ENCODE measurements around the gene ATAD3C.
"Not testable (repeated sequence)": the region's sequence is repeated elsewhere in the genome, so short reads cannot be mapped to it uniquely, and the experiment has no call there.

ATAD3C gene

DNA sequence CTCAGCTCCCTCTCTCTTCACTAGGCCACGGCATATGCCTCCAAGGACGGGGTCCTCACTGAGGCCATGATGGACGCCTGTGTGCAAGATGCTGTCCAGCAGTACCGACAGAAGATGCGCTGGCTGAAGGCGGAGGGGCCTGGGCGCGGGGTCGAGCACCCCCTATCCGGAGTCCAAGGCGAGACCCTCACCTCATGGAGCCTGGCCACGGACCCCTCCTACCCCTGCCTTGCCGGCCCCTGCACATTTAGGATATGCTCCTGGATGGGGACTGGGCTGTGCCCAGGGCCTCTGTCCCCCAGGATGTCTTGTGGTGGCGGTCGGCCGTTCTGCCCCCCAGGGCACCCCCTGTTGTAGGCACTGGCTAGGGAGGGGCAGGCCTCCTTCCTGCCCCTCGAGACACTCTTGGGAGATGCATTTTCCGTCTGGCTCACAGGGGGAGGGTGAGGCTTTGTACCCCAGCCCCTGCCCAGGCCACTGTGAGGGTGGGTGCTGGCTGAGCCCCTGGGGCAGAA is 46.0 kb downstream of the ATAD3C start:
- not testable (repeated sequence) for H3K4me1 Mint-ChIP-seq; H3K4me3 Mint-ChIP-seq; H3K9me3 Mint-ChIP-seq; H3K27ac Mint-ChIP-seq; ATAC-seq (ENCODE audit: low read depth); H3K27me3 Mint-ChIP-seq; DNase-seq (ENCODE audit: low spot score in 2 of 2)
- peaks cover 16% of the 10 kb centered on the region for H3K36me3 Mint-ChIP-seq

DNA sequence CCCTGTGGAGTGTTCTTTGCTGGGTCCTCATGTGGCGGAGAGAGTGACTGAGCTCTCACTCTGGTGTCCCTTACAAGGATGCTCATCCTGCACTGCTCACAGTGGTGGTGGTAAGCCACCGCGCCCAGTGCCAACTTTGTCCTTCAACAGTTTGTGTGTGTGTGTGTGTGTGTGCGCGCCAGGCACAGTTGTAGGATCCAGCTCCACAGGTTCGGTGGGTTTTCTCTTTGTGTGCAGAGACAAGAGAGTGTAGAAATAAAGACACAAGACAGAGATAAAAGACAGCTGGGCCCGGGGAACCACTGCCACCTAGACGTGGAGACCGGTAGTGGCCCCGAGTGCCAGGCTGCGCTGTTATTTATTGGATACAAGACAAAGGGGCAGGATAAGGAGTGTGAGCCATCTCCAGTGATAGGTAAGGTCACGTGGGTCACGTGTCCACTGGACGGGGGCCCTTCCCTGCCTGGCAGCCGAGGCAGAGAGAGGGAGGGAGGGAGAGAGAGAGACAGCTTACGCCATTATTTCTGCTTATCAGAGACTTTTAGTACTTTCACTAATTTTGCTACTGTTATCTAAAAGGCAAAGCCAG is 55.4 kb downstream of the ATAD3C start:
- H3K27me3 Mint-ChIP-seq, H3K9me3 Mint-ChIP-seq, H3K36me3 Mint-ChIP-seq, H3K4me1 Mint-ChIP-seq: not testable (repeated sequence)
- ATAC-seq (ENCODE audit: low read depth) (peak; percentile 54), DNase-seq (ENCODE audit: low spot score in 2 of 2) (peak; percentile 68 to 75)
- H3K4me3 Mint-ChIP-seq = peak overlapping the region; percentile 88
- peak overlapping the region; percentile 98 for H3K27ac Mint-ChIP-seq

DNA sequence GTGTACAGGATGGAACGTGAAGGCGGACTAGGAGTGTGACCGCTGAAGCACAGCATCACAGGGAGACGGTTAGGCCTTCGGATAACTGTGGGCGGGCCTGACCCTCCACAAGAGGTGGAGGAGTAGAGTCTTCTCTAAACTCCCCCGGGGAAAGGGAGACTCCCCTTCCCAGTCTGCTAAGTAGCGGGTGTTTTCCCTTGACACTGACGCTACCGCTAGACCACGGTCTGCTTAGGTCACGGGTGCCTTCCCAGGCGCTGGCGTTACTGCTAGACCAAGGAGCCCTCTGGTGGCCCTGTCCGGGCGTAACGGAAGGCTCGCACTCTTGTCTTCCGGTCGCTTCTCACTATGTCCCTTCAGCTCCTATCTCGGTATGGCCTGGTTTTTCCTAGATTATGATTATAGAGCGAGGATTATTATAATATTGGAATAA is 55.9 kb downstream of the ATAD3C start:
- not testable (repeated sequence) for H3K27me3 Mint-ChIP-seq, H3K4me1 Mint-ChIP-seq, H3K36me3 Mint-ChIP-seq, H3K9me3 Mint-ChIP-seq
- peak; percentile 81 for ATAC-seq (ENCODE audit: low read depth)
- H3K4me3 Mint-ChIP-seq = peak overlapping the region; percentile 88
- peak overlapping the region; percentile 98 for H3K27ac Mint-ChIP-seq
- peak in 1 of 2 donors; percentile 42 for DNase-seq (ENCODE audit: low spot score in 2 of 2)

DNA sequence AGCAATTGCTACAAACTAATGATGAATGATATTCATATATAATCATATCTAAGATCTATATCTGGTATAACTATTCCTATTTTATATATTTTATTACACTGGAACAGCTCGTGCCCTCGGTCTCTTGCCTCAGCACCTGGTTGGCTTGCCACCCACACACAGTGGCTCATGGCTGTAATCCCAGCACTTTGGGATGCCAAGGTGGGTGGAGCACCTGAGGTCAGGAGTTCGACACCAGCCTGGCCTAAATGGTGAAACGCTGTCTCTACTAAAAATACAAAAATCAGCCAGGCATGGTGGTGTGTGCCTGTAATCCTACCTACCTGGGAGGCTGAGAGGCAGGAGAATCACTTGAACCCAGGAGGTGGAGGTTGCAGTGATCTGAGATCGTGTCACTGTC is 56.3 kb downstream of the ATAD3C start:
- H3K9me3 Mint-ChIP-seq; H3K36me3 Mint-ChIP-seq; ATAC-seq (ENCODE audit: low read depth); H3K27me3 Mint-ChIP-seq; H3K4me1 Mint-ChIP-seq; DNase-seq (ENCODE audit: low spot score in 2 of 2): not testable (repeated sequence)
- H3K27ac Mint-ChIP-seq = peak overlapping the region; percentile 98
- peak overlapping the region; percentile 88 for H3K4me3 Mint-ChIP-seq

DNA sequence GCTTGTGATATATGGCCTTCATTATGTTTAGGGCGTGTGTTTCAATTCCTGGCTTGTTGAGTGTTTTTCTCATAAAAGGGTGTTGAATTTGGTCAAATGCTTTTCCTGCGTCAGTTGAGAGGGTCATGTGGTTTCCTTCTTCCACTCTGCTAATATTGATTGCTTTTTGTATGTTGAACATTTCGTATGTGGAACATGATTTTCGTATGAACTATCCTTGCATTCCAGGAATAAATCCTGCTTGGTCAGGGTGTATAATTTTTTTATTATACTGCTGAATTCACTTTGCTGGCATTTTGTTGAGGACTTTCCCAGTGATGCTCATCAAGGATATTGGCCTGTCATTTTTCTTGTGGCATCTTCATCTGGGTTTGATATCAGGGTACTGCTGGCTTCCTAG is 57.8 kb downstream of the ATAD3C start:
- DNase-seq (ENCODE audit: low spot score in 2 of 2) = no peak
- no peaks in the 10 kb centered on the region for H3K27me3 Mint-ChIP-seq

DNA sequence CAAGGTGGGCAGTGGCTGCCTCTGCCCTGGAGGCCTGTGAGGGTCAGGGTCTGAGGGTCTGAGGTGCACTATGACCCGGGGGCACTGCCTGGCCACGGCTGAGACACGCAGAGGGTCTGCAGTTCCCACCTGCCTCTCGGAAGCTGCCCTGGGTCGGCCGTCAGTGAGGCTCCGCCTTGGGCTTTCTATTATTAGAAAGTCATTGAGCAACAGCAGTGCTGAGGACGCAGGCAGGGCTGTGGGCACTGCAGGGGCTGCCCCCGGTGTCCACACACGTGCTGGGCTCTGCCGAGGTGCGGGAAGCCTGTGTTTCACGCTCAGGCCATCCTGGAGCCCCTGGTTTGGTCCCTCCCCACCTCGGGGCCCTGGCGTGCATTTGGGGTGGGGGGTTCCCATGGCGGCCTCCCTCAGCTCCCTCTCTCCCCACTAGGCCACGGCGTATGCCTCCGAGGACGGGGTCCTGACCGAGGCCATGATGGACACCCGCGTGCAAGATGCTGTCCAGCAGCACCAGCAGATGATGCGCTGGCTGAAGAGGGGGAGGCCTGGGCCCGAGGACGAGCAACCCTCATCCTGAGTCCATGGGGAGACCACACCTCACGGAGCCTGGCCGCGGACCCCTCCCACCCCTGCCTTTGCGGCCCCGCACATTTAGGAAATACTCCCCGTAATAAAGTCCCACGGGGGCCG is 59.4 kb downstream of the ATAD3C start:
- not testable (repeated sequence) for H3K9me3 Mint-ChIP-seq; H3K27ac Mint-ChIP-seq; ATAC-seq (ENCODE audit: low read depth); DNase-seq (ENCODE audit: low spot score in 2 of 2); H3K27me3 Mint-ChIP-seq; H3K4me3 Mint-ChIP-seq; H3K36me3 Mint-ChIP-seq
- H3K4me1 Mint-ChIP-seq = peaks cover 18% of the 10 kb centered on the region

More for the DNA sequence above, 57.8 kb downstream of the ATAD3C start:
- H3K27ac Mint-ChIP-seq = peak overlapping the region; percentile 55
- no peak for ATAC-seq (ENCODE audit: low read depth)
- no peaks in the 10 kb centered on the region for H3K9me3 Mint-ChIP-seq
- no peaks in the 10 kb centered on the region for H3K36me3 Mint-ChIP-seq
- peaks cover 15% of the 10 kb centered on the region for H3K4me1 Mint-ChIP-seq
- H3K4me3 Mint-ChIP-seq = no peak overlapping the region

DNA sequence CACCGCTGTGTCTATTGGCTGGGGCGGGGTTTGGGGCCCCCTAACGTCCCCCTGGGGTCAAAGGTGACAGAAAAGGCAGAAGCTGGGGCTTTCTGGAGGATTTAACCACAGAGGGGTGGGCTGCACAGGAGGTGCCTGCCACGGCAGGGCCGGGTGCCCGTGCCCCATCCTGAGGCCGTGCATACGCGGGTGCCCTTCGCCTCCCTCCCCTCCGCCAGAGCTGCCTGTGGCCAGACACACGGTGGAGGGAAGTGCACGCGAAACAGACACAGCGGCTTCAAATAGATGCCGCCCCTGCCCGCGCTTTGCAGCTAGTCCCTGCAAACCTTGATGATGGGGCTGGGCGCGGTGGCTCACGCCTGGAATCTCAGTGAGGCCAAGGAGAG is 60.0 kb downstream of the ATAD3C start:
- H3K36me3 Mint-ChIP-seq; H3K9me3 Mint-ChIP-seq; H3K27me3 Mint-ChIP-seq; H3K4me3 Mint-ChIP-seq; H3K27ac Mint-ChIP-seq; ATAC-seq (ENCODE audit: low read depth); DNase-seq (ENCODE audit: low spot score in 2 of 2): not testable (repeated sequence)
- peaks cover 18% of the 10 kb centered on the region for H3K4me1 Mint-ChIP-seq

DNA sequence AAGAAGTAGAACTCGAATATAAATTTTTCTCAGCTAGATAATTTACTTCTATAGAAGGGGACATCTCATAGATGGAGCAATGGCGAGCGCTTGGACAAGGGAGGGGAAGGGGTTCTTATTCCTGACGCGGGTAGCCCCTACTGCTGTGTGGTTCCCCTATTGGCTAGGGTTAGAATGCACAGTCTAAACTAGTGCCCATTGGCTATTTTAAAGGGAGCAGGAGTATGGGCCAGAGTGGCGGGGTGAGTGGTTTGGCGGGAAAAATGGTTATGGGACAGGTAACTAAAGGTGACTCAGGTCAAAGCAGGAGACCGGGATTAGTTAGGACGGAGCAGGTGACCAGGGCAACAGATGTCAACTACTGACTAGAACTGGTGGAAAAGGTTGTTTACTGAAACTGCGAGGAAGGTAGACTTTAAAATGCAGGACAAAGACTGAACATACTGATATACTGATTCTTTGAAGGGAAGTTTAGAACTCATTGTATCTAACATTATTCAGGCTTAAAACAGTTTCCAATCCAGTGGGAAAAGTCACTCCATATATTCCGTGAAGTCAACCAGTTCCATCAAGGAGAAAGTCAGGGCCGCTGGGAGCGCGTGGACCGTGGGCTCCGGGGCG is 61.5 kb downstream of the ATAD3C start:
- ATAC-seq (ENCODE audit: low read depth) = no peak

DNA sequence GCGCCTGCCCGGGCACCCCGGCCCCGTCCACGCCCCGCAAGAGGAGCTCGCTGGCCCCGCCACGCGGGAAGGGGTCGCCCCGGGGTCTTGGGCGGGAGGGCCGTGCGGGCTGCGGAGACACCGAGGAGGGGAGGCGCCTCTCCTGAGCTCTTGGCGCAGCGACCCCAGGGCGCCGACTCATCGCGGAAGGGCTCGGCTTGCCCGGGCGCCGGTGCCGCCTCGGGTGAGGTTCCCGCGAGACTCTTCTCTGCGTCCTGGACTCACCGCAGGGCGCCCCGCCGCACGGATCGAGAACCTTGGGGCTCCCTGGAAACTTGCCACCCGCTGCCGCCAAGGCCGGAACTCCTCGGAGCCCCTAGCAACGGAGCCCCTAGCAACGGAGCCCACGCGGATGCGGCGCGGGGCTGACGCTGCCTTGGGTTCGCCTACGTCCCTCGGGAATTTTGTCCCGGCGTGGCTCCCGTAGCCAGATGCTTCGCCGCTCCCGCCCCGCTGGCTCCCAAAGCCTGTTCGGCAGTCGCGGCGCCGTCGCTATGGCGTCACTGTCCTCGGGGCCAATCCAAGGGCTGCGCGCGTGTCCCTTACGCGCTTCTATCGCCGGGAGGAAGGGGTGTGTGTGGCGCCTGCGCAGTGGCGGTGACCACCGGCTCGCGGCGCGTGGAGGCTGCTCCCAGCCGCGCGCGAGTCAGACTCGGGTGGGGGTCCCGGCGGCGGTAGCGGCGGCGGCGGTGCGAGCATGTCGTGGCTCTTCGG is 62.2 kb downstream of the ATAD3C start, which contains the start of gene ATAD3A:
Gene ATAD3A (plus strand): TSS at position 630 of the 753 bp plus-strand sequence. CDS start 107 bp downstream, at position 737.
- peaks cover 2% of the 10 kb centered on the region for H3K36me3 Mint-ChIP-seq
- DNase-seq (ENCODE audit: low spot score in 2 of 2) = peak; percentile 82 to 83
- peak within 1 kb of the TSS; percentile 97 for H3K4me3 Mint-ChIP-seq
- H3K27me3 Mint-ChIP-seq = no peaks in the 10 kb centered on the region
- H3K9me3 Mint-ChIP-seq = no peaks in the 10 kb centered on the region
- peak within 1 kb of the TSS; percentile 84 for H3K27ac Mint-ChIP-seq
- ATAC-seq (ENCODE audit: low read depth) = peak; percentile 91
- H3K4me1 Mint-ChIP-seq = peaks cover 13% of the 10 kb centered on the region

More for the DNA sequence above, 61.5 kb downstream of the ATAD3C start:
- Mint-ChIP-seq H3K4me3 (peak overlapping the region; percentile 97), H3K36me3 (peaks cover 2% of the 10 kb centered on the region), H3K27ac (peak overlapping the region; percentile 84), H3K4me1 (peaks cover 13% of the 10 kb centered on the region), H3K27me3 (no peaks in the 10 kb centered on the region), H3K9me3 (no peaks in the 10 kb centered on the region)
- no peak for DNase-seq (ENCODE audit: low spot score in 2 of 2)

DNA sequence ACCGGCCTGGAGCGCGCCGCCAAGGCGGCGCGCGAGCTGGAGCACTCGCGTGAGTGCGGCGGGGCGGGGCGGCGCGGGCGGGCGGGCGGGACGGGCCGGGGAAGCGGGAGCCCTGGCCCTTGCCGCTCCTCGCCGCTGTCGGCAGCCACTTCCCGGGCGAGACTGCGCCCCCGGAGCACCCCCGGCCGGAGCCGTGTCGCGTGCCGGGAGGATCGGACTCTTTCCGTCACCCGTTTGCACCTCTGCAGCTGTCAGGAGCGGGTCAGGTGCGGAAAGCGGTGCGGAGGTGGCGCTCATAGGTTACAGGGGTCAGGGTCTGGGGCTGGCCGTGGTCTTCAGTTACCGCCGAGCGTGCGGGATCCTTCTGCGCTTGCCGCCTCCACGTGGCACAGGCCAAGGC is 62.9 kb downstream of the ATAD3C start:
- H3K27me3 Mint-ChIP-seq, H3K9me3 Mint-ChIP-seq, H3K36me3 Mint-ChIP-seq: not testable (repeated sequence)
- Mint-ChIP-seq H3K4me3 (peak overlapping the region; percentile 75), H3K27ac (peak overlapping the region; percentile 84), H3K4me1 (peaks cover 13% of the 10 kb centered on the region)
- ATAC-seq (ENCODE audit: low read depth) (peak; percentile 26), DNase-seq (ENCODE audit: low spot score in 2 of 2) (peak; percentile 26 to 46)

DNA sequence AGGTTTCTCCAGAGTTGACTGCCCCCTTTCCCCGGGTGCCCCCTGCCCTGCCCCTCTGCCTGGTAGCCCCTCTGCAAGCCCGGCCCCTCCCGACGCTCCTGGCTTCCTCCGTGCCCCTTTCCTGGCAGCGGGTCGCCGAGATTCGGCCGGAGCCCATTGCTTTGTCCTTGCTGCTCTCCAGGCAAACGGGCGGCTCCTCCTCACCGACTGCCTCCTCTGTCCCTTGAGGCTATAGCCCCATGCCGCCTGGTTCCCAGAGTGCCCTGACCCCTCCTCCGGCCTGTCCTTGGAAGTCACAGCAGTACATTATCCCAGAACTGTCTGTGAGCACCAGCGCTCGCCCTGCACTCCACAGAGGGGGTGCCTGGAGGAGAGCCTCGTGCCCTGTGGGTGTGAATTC is 64.2 kb downstream of the ATAD3C start:
- H3K27ac Mint-ChIP-seq; H3K9me3 Mint-ChIP-seq; DNase-seq (ENCODE audit: low spot score in 2 of 2); ATAC-seq (ENCODE audit: low read depth); H3K36me3 Mint-ChIP-seq; H3K27me3 Mint-ChIP-seq: not testable (repeated sequence)
- peaks cover 13% of the 10 kb centered on the region for H3K4me1 Mint-ChIP-seq
- H3K4me3 Mint-ChIP-seq = peak overlapping the region; percentile 51

DNA sequence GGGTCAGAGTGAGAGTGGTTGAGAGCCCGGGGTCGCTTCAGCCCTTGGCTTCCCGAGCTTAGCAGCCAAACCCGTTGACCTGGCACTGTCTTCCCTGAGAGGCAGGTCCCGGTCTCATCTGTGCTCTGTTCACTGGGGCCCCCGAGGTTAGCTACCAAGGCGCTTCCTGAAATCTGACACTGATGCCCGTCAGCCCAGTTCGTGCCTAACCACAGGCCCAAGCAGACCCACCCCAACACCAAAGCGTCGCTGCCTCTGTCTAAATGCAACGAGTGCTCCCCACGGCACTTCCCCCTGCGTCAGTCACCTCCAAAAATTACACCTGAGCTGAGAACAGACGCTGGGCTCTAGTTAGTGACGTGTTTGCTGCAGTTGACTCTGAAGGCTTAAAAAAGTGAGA is 64.9 kb downstream of the ATAD3C start:
- H3K27ac Mint-ChIP-seq; H3K9me3 Mint-ChIP-seq; DNase-seq (ENCODE audit: low spot score in 2 of 2); H3K27me3 Mint-ChIP-seq; H3K36me3 Mint-ChIP-seq; ATAC-seq (ENCODE audit: low read depth); H3K4me3 Mint-ChIP-seq: not testable (repeated sequence)
- peaks cover 13% of the 10 kb centered on the region for H3K4me1 Mint-ChIP-seq

DNA sequence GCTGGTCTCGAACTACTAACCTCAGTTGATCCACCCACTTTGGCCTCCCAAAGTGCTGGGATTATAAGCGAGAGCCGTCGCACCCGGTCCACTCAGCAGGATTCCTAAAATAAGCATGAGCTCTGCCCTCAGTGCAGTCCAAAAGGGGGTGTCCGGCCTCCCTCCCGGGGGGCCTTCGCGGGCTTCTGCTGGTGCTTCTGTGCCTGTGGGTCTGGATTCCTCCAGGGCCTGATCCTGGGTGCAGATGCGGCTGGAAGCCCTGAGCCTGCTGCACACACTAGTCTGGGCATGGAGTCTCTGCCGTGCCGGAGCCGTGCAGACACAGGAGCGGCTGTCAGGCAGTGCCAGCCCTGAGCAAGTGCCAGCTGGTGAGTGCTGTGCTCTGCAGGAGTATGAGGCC is 67.4 kb downstream of the ATAD3C start:
- H3K4me1 Mint-ChIP-seq; DNase-seq (ENCODE audit: low spot score in 2 of 2); ATAC-seq (ENCODE audit: low read depth); H3K4me3 Mint-ChIP-seq; H3K27ac Mint-ChIP-seq; H3K36me3 Mint-ChIP-seq; H3K27me3 Mint-ChIP-seq; H3K9me3 Mint-ChIP-seq: not testable (repeated sequence)
